Keratinocyte (primary cell): ENCODE results near the gene ADGRD1. TPM values are rescaled to one million over a fixed set of nuclear protein-coding genes. Genes with fewer than 3 reads are reported as not detected.

Experiments
- DNase-seq: peaks from one replicate; pipeline ENCODE4 v3.0.0-alpha.2; 2011; ENCODE audit warnings: low read depth, missing footprints, low spot score
- FAIRE-seq: peaks from 2 replicates; lab custom pipeline; 2011; peaks lifted over from hg19 to GRCh38; lab: Jason Lieb, UNC
- H2AFZ ChIP-seq: 2 replicates; pipeline ENCODE4 v1.6.0; 2012; ENCODE audit warnings: low read length, control low read depth, inconsistent platforms; ENCODE audit not compliant: control insufficient read depth
- H3K27ac ChIP-seq: 2 replicates; pipeline ENCODE4 v1.5.1; 2011; ENCODE audit warnings: low read length; ENCODE audit not compliant: control insufficient read depth, insufficient read depth
- H3K27me3 ChIP-seq: 3 replicates; pipeline ENCODE4 v1.6.0; 2011; ENCODE audit warnings: low read length; ENCODE audit not compliant: control insufficient read depth, insufficient read depth; ENCODE audit errors: extremely low read depth
- H3K36me3 ChIP-seq, 2 experiments: 2 replicates in 1 of 2; 3 replicates in 1 of 2; pipeline ENCODE4 v1.5.1; 2011; ENCODE audit warnings: low read length in 2 of 2, mild to moderate bottlenecking in 1 of 2; ENCODE audit not compliant: control insufficient read depth in 2 of 2, insufficient read depth in 2 of 2; ENCODE audit errors: extremely low read depth in 1 of 2
- H3K4me1 ChIP-seq: 3 replicates; pipeline ENCODE4 v1.5.1; 2011; ENCODE audit warnings: low read length; ENCODE audit not compliant: control insufficient read depth, insufficient read depth; ENCODE audit errors: extremely low read depth
- H3K4me2 ChIP-seq: 3 replicates; pipeline ENCODE4 v1.6.0; 2011; ENCODE audit warnings: low read depth, low read length; ENCODE audit not compliant: control insufficient read depth, insufficient read depth; ENCODE audit errors: extremely low read depth
- H3K4me3 ChIP-seq, 3 experiments: fragments of 200-600 bp in 1 of 3; sonication (generic) in 1 of 3; 2 replicates in 2 of 3; 3 replicates in 1 of 3; pipeline ENCODE4 v1.5.1; 2011 to 2016; ENCODE audit warnings: low read length in 3 of 3, mild to moderate bottlenecking in 3 of 3, control low read depth in 2 of 3, inconsistent platforms in 1 of 3, low read depth in 1 of 3, mixed read lengths in 1 of 3, mixed run types in 1 of 3, moderate library complexity in 1 of 3; ENCODE audit not compliant: control insufficient read depth in 2 of 3, insufficient read depth in 2 of 3; ENCODE audit errors: extremely low read depth in 1 of 3
- H3K79me2 ChIP-seq: 2 replicates; pipeline ENCODE4 v1.6.0; 2012; ENCODE audit warnings: low read length; ENCODE audit not compliant: control insufficient read depth, insufficient read depth
- H3K9ac ChIP-seq: 3 replicates; pipeline ENCODE4 v1.6.0; 2011; ENCODE audit warnings: low read length; ENCODE audit not compliant: control insufficient read depth, insufficient read depth; ENCODE audit errors: extremely low read depth
- H3K9me1 ChIP-seq: 3 replicates; pipeline ENCODE4 v1.6.0; 2011; ENCODE audit warnings: low read length; ENCODE audit not compliant: control insufficient read depth, insufficient read depth; ENCODE audit errors: extremely low read depth
- H3K9me3 ChIP-seq: 2 replicates; pipeline ENCODE4 v1.5.1; 2012; ENCODE audit warnings: low read depth, low read length; ENCODE audit not compliant: control insufficient read depth
- H4K20me1 ChIP-seq: 3 replicates; pipeline ENCODE4 v1.6.0; 2011; ENCODE audit warnings: low read length; ENCODE audit not compliant: control insufficient read depth, insufficient read depth; ENCODE audit errors: extremely low read depth
- CTCF ChIP-seq, 3 experiments: IDR thresholded peaks in 1 of 3; conservative IDR thresholded peaks in 1 of 3; optimal IDR thresholded peaks in 1 of 3; 2 replicates in 2 of 3; 3 replicates in 1 of 3; pipeline versions ENCODE3 to v1.5.1; 2011; ENCODE audit warnings: low read length in 3 of 3, mild to moderate bottlenecking in 3 of 3, moderate library complexity in 2 of 3, control low read depth in 1 of 3, inconsistent platforms in 1 of 3; ENCODE audit not compliant: insufficient read depth in 2 of 3; ENCODE audit errors: extremely low read depth in 1 of 3
- EZH2 ChIP-seq: IDR thresholded peaks from one replicate; pipeline ENCODE4 v1.6.1; 2012; ENCODE audit warnings: inconsistent platforms, mild to moderate bottlenecking, low read length, moderate library complexity
- dilution Hi-C: fragments of 300-500 bp; cut with MboI; formaldehyde crosslinking; loops from one replicate; pipeline ENCODE4 v1.7.0; 2020; ENCODE audit warnings: low sequenced_read_pairs; ENCODE audit not compliant: extremely low pct_ligation_motif_present
- polyA plus RNA-seq, 5 experiments: library from polyadenylated mRNA; depleted of rRNA in 3 of 5; stranded (reverse) in 3 of 5; stranded (forward) in 1 of 5; unstranded in 1 of 5; fragments of >200 nt; gene quantifications; 1 replicate in 1 of 5; 2 replicates in 3 of 5; 3 replicates in 1 of 5; pipeline versions ENCODE4 v1.2.1 to v1.2.3, GENCODE V29; 2011 to 2012; ENCODE audit warnings: missing spikeins in 2 of 5, low read depth in 1 of 5, low replicate concordance in 1 of 5

Gene ADGRD1
- polyA plus RNA-seq, 1 donor (not counting 4 experiments of a cell fraction or from before 2014, with no cell fraction given): not detected

DNA sequence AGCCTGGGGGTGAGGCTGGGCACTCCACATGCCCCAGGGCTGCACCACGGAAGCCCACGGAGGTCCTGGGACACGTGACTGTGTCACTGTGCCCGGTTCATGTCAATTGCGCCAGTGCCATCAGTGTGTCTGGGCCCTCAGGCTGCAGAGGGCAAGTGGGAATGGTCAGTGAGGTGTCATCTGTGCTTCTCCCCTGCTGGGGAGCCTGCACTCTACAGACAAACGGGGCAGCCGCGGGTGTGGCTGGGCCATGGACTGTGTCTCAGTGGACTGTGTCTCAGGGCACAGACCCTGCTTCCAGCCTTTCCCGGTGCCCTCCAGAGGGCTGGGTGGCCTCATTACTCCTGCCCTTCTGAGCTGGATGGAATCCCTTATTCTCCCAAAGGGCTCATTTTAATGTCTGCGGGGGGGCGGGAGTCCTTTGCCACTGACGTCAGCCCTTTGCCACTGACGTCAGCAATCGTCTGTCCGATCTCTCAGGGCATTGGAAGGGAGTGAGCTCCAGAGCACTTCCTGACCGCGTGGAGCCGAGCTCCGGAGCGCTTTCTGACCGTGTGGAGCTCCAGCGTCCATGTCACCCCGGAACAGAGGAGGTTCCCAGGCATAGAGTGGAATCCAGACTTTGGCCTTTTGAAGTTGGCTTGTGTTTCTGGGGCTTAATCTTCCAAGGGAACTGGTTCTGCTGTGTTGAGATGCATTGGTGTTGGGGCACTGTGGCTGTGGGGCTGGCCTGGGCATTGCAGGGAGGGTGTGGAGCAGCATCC lies 72.4 kb downstream of the ADGRD1 start:
- no peak overlapping the region for H3K27ac ChIP-seq

DNA sequence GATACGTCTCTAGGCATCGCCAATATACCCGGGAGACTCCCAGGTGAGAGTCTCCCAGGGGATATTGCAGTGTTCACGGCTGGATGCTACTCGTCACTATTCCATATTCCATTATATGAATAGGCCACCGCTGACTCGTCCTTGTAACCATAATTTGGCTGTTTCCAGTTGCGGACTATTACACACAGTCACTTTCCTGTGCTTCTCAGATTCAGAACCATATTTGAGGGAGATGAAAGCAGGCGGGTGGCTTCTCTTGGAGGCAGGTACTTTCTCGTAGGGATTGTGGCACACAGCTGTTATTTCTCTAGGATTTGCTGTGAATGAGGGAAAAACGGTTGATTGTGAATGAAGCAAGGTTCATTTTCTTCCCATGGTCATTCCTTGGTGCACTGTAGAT lies 73.0 kb downstream of the ADGRD1 start:
- Histone ChIP-seq H3K79me2 (no peaks in the 10 kb centered on the region), H3K4me2 (no peak overlapping the region), H3K4me1 (no peaks in the 10 kb centered on the region), H3K27ac (no peak overlapping the region), H3K9me1 (no peaks in the 10 kb centered on the region), H3K27me3 (no peaks in the 10 kb centered on the region), H3K9ac (no peak overlapping the region), H3K4me3 (no peak overlapping the region), H4K20me1 (no peaks in the 10 kb centered on the region), H3K9me3 (no peaks in the 10 kb centered on the region), H3K36me3 (no peaks in the 10 kb centered on the region), H2AFZ (no peak overlapping the region)
- no peak for DNase-seq
- FAIRE-seq: no peak
- dilution Hi-C loops: no loop called here
- TF ChIP-seq EZH2 (no peak), CTCF (optimal IDR thresholded peaks at IDR 0.05 in 1 of 3, IDR thresholded peaks at IDR 0.05 in 1 of 3, conservative IDR thresholded peaks at IDR 0.05 in 1 of 3; ENCODE audit: extremely low read depth in 1 of 3, insufficient read depth in 2 of 3, low read length in 3 of 3) (no peak)

More for the DNA sequence above, 72.4 kb downstream of the ADGRD1 start:
- H3K36me3 ChIP-seq: no peaks in the 10 kb centered on the region
- no peaks in the 10 kb centered on the region for H3K27me3 ChIP-seq
- H4K20me1 ChIP-seq: no peaks in the 10 kb centered on the region
- no peaks in the 10 kb centered on the region for H3K4me1 ChIP-seq
- no peak for TF ChIP-seq CTCF (optimal IDR thresholded peaks at IDR 0.05 in 1 of 3, IDR thresholded peaks at IDR 0.05 in 1 of 3, conservative IDR thresholded peaks at IDR 0.05 in 1 of 3; ENCODE audit: extremely low read depth in 1 of 3, insufficient read depth in 2 of 3, low read length in 3 of 3)
- TF ChIP-seq EZH2: no peak
- dilution Hi-C loops: no loop called here
- H3K9me1 ChIP-seq: no peaks in the 10 kb centered on the region
- H3K9me3 ChIP-seq: no peaks in the 10 kb centered on the region
- no peaks in the 10 kb centered on the region for H3K79me2 ChIP-seq
- H2AFZ ChIP-seq: no peak overlapping the region
- no peak for FAIRE-seq
- H3K9ac ChIP-seq: no peak overlapping the region
- no peak overlapping the region for H3K4me2 ChIP-seq
- no peak overlapping the region for H3K4me3 ChIP-seq
- DNase-seq: no peak
